ENCODE measurements around the gene ETV6.

ETV6 gene

DNA sequence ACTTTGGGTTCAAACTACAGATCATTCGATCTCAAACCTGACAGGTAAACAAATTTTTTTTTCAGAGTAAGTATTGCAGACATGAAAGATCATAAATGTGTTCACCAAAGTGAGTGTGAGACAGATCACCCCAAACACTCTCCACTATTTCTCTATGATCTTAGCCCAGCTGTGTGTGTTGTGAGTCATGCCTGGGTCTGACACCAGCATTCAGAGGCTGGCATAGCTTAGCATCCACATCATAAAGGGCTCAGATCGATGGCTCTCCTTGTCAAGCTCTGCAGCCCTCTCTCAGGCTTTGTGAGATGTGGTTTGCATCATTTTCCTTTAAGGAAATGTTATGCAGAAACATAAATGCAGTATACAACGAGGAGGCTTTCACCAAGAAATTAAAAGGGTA lies 164.9 kb downstream of the ETV6 start:
- TF ChIP-seq, protein P1, sequence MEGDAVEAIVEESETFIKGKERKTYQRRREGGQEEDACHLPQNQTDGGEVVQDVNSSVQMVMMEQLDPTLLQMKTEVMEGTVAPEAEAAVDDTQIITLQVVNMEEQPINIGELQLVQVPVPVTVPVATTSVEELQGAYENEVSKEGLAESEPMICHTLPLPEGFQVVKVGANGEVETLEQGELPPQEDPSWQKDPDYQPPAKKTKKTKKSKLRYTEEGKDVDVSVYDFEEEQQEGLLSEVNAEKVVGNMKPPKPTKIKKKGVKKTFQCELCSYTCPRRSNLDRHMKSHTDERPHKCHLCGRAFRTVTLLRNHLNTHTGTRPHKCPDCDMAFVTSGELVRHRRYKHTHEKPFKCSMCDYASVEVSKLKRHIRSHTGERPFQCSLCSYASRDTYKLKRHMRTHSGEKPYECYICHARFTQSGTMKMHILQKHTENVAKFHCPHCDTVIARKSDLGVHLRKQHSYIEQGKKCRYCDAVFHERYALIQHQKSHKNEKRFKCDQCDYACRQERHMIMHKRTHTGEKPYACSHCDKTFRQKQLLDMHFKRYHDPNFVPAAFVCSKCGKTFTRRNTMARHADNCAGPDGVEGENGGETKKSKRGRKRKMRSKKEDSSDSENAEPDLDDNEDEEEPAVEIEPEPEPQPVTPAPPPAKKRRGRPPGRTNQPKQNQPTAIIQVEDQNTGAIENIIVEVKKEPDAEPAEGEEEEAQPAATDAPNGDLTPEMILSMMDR (conservative IDR thresholded peaks at IDR 0.05), result no peak
- H3K27ac ChIP-seq, result no peak overlapping the region

DNA sequence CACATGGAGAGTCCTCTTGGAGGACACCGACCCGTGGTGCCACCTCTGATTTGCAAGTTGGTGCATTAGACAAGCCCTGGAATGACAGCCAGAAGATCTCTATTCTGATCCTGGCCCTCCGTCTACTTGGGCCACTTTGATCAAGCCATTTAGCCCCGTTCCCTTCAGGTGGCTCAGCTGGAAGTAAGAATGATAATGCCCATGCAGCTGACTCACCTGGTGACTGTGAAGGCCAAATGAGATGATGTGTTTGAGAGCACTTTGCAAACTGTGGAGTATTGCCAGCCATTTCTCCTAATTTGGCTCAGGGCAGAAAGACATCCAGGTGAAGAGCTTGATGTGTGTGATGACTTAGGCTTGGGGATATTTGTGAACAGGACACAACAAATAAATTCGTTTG lies 165.9 kb downstream of the ETV6 start:
- TF ChIP-seq, protein P1 (conservative IDR thresholded peaks at IDR 0.05), result no peak
- no peak overlapping the region for H3K27ac ChIP-seq

DNA sequence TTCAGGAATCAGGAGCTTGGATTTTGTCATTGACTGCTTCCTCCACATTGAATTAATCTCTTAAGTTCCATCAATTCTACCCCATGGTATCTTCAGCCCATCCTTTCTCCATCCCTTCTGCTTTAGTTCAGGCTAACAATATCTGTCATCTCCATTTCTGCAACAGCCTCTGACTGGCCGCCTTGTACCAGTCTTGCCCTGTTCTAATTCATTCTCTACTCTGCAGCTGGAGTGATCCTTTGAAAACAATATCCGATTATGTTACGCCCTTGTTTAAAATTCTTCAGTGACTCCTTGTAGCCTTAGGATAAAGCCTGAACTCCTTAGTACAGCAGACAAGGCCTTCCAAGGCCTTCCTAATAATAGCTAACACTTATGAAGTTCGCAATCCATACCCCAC lies 170.2 kb downstream of the ETV6 start:
- no peak overlapping the region for H3K27ac ChIP-seq
- TF ChIP-seq, protein P1 (conservative IDR thresholded peaks at IDR 0.05), result no peak

DNA sequence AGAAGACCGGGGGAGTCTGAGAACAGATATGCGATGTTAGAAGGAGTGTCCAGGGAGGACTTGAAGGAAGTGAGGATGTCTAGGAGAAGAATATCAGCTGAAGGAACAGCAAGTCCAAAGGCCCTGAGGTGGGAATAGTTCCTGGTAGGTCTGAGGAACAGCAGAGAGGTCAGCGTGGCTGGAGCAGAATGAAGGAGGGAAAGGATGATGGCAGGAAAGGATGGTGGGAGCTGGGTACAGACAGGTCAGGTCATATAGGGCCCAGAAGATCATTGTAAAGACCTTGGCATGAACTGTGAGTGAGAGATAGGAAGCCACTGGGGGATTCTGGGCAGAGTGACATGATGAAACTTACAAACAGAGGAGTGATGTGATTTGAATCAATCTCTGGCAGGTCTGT lies 171.0 kb downstream of the ETV6 start:
- no peak overlapping the region for H3K27ac ChIP-seq
- TF ChIP-seq, protein P1 (conservative IDR thresholded peaks at IDR 0.05), result no peak

DNA sequence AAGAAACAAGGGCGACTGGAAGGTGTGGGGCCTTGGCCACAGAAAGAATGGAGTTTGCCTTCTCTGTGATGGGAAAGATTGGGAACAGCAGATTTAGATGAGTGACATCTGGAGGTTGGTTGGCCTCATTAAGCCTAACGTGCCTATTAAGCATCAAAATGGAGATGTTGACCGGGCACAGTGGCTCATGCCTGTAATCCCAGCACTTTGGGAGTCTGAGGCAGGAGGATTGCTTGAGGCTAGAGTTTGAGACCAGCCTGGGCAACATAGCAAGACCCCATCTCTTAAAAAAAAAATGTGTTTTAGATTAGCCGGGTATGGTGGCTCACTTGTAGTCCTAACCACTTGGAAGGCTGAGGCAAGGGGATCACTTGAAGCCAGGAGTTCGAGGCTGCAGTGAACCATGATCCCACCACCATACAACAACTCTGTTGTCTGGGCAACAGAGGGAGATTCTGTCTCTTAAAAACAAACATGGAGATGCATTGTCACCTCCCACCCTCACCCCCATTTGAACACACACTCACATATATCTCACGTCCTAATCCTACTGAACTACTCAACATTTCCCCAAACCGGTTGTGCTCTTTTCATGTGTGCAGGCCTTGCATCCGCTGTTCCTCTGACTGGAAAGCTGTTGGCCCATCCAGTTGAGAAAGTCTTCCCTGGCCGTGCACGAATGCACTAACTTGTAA lies 172.1 kb downstream of the ETV6 start:
- TF ChIP-seq, protein P1 (conservative IDR thresholded peaks at IDR 0.05), result no peak
- no peak overlapping the region for H3K27ac ChIP-seq

DNA sequence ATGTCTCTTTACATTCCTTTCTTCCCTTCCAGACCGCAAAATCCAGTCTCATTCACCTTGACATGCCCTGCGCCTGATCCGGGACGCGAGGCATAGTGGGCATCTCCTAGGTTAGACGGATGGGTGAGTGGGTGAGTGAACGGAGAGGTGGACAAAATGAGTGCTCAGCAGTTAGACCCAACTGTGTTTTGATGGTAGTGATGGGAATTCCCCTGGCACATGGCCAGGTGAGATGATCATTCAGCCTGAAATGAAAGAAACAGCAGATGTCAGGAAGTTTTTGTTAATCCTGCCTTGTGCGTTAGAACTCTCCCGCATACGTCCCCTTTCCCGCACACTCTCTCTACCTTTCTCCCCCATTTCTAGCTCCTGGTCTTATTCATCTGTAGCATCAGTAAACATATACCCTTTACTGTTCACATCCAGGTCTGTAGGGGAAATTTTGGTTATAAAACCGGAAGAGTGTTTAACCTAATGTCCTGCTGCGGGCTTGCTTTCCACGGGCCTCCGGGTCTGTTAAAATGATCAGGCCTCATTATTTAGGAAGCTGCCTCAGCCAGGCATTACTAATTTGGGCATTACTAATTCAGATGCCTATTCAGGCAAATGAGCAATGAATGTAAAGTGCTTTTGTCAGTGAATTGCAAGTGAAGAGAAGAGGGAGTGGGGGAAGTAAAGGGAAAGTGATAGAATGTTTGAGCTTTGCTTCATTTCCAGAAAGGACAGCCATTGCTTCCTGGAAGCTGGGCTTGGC lies 172.8 kb downstream of the ETV6 start:
- no peak overlapping the region for H3K27ac ChIP-seq

DNA sequence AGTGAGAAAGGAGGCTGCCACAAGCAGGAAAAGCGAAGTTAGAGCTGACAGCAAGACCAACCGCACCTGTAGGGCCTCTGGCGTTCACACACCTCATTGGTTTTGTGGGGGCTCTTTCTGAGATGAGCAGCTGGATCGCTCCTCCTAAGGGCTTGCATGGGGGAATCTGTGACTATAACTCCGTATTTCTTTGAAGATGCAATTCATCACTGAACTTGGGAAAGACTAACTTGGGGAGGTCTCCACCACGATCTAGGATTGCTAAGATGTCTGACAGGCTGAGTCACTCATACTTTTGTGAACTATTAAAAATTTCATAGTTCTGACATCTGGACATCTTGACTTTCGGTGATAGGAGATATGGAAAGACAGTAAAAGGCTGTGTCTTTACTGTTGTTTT lies 173.6 kb downstream of the ETV6 start:
- H3K27ac ChIP-seq, result no peak overlapping the region

More for the DNA sequence above, 172.8 kb downstream of the ETV6 start:
- TF ChIP-seq, protein P1 (conservative IDR thresholded peaks at IDR 0.05), result no peak

More for the DNA sequence above, 173.6 kb downstream of the ETV6 start:
- TF ChIP-seq, protein P1 (conservative IDR thresholded peaks at IDR 0.05), result no peak
